K562 (cell line): ENCODE measurements around the gene LUC7L3. TPM values are rescaled to one million over a fixed set of nuclear protein-coding genes. Genes with fewer than 3 reads are reported as not detected.
A peak's percentile ranks its signal among the peaks of the same experiment; 100 is the strongest.

Source experiments
- ATAC-seq: fragments of 200-7000 bp; cut with Tn5 transposase; 3 replicates; pipeline ENCODE4 v1.9.1; 2020; ENCODE audit warnings: moderate library complexity
- BruUV-seq: library from RNA; stranded (reverse); fragments of 400-500 nt; replicated peaks from 2 replicates; lab custom pipeline; 2021; lab: Mats Ljungman, UMichigan
- CTCF ChIA-PET: fragments of 300-600 bp; formaldehyde crosslinking; extraction: SDS; loops from one replicate; lab custom pipeline; 2021; ENCODE audit warnings: low intra/inter-chr PET ratio; lab: Yijun Ruan, JAX
- POLR2A ChIA-PET: fragments of 300-600, 350-650 bp; sonication (Branson Sonifier 250); formaldehyde crosslinking; extraction: SDS; loops from one replicate; lab custom pipeline; 2021; ENCODE audit warnings: antibody characterized with exemption, inconsistent platforms; lab: Yijun Ruan, JAX
- DNase-seq, 4 experiments: peaks; one replicate each; pipeline versions ENCODE4 v3.0.0 to v3.0.0-alpha.2; 2011 to 2018; ENCODE audit warnings: low spot score in 3 of 4, mixed read lengths in 3 of 4; ENCODE audit errors: extremely low read depth in 1 of 4
- FAIRE-seq: peaks from 2 replicates; lab custom pipeline; 2011; peaks lifted over from hg19 to GRCh38; lab: Jason Lieb, UNC
- H2AFZ ChIP-seq: 2 replicates; pipeline ENCODE4 v1.6.0; 2011; ENCODE audit warnings: low read depth, low read length, control low read depth, inconsistent platforms
- H3K27ac ChIP-seq: fragments of 200-600 bp; 3 replicates; pipeline ENCODE4 v1.8.0; 2011; ENCODE audit warnings: low read depth, mild to moderate bottlenecking, control low read depth, inconsistent platforms, low read length, moderate library complexity, mixed read lengths; ENCODE audit errors: extremely low read depth
- H3K27me3 ChIP-seq, 2 experiments: fragments of 300-600 bp in 1 of 2; 2 replicates in 1 of 2; 3 replicates in 1 of 2; pipeline versions ENCODE4 v1.6.0 to v1.8.0; 2011; ENCODE audit warnings: inconsistent platforms in 2 of 2, low read length in 2 of 2, mild to moderate bottlenecking in 1 of 2, mixed read lengths in 1 of 2, moderate library complexity in 1 of 2; ENCODE audit not compliant: control insufficient read depth in 2 of 2, insufficient read depth in 2 of 2
- H3K36me3 ChIP-seq: fragments of 300-600 bp; 3 replicates; pipeline ENCODE4 v1.8.0; 2011; ENCODE audit warnings: mild to moderate bottlenecking, low read length, inconsistent platforms; ENCODE audit not compliant: control insufficient read depth, insufficient read depth
- H3K4me1 ChIP-seq, 2 experiments: fragments of 200-600 bp in 1 of 2; replicated peaks in 1 of 2; 2 replicates in 1 of 2; 3 replicates in 1 of 2; pipeline versions ENCODE4 v1.5.1 to v1.8.0; 2011; ENCODE audit warnings: inconsistent platforms in 2 of 2, low read length in 2 of 2, mild to moderate bottlenecking in 1 of 2, mixed read lengths in 1 of 2, moderate library complexity in 1 of 2; ENCODE audit not compliant: control insufficient read depth in 2 of 2, insufficient read depth in 2 of 2
- H3K4me2 ChIP-seq: 2 replicates; pipeline ENCODE4 v1.6.1; 2011; ENCODE audit warnings: low read length, control low read depth, inconsistent platforms, mixed read lengths; ENCODE audit not compliant: insufficient read depth
- H3K4me3 ChIP-seq: fragments of 200-600 bp; sonication (generic), shearing (Covaris generic); 2 replicates; pipeline ENCODE4 v1.5.1; 2016; ENCODE audit warnings: control low read depth, inconsistent platforms
- H3K79me2 ChIP-seq: fragments of 200-600 bp; 3 replicates; pipeline ENCODE4 v1.8.0; 2011; ENCODE audit warnings: low read length, inconsistent platforms; ENCODE audit not compliant: control insufficient read depth, insufficient read depth
- H3K9ac ChIP-seq, 2 experiments: 2 replicates each; pipeline versions ENCODE4 v1.6.0 to v1.6.1; 2011; ENCODE audit warnings: low read depth in 2 of 2, low read length in 2 of 2, control low read depth in 1 of 2, inconsistent platforms in 1 of 2, mild to moderate bottlenecking in 1 of 2, mixed read lengths in 1 of 2; ENCODE audit not compliant: insufficient read depth in 1 of 2
- H3K9me1 ChIP-seq: one replicate; pipeline ENCODE4 v1.6.0; 2011; ENCODE audit warnings: inconsistent platforms, mild to moderate bottlenecking, low read length, moderate library complexity; ENCODE audit not compliant: control insufficient read depth, insufficient read depth
- H3K9me3 ChIP-seq: replicated peaks from 2 replicates; pipeline ENCODE4 v1.5.1; 2011; ENCODE audit warnings: low read depth, low read length, inconsistent platforms; ENCODE audit not compliant: control insufficient read depth, insufficient read depth
- H4K20me1 ChIP-seq: replicated peaks from 2 replicates; pipeline ENCODE4 v1.6.1; 2011; ENCODE audit warnings: low read length, inconsistent platforms, mixed read lengths; ENCODE audit not compliant: control insufficient read depth, insufficient read depth
- BCLAF1 ChIP-seq, 2 experiments: fragments of 450-650 bp in 1 of 2; IDR thresholded peaks; 2 replicates each; pipeline ENCODE4 v1.6.1; 2011 to 2017; ENCODE audit warnings: low read depth in 2 of 2, antibody characterized with exemption in 1 of 2, borderline replicate concordance in 1 of 2, low read length in 1 of 2, mild to moderate bottlenecking in 1 of 2, mixed read lengths in 1 of 2; ENCODE audit not compliant: control insufficient read depth in 1 of 2
- BDP1 ChIP-seq: IDR thresholded peaks from 3 replicates; pipeline ENCODE4 v1.6.1; 2011; ENCODE audit not compliant: insufficient read length, insufficient read depth
- DMBX1 ChIP-seq: fragments of 250-450 bp; sonication (Bioruptor Pico); IDR thresholded peaks from 2 replicates; pipeline ENCODE4 v1.8.0; 2022; ENCODE audit warnings: inconsistent platforms, mild to moderate bottlenecking, moderate library complexity, borderline replicate concordance
- HDAC6 ChIP-seq: IDR thresholded peaks from 2 replicates; pipeline ENCODE4 v1.6.1; 2012; ENCODE audit warnings: low read depth, mild to moderate bottlenecking, control low read depth, inconsistent platforms, low read length, moderate library complexity
- KLF1 ChIP-seq: fragments of 450-650 bp; IDR thresholded peaks from 2 replicates; pipeline ENCODE4 v1.6.1; 2016; ENCODE audit warnings: missing genetic modification characterization, missing compliant biosample characterization
- MED1 ChIP-seq: sonication (generic); formaldehyde crosslinking; IDR thresholded peaks from 2 replicates; pipeline ENCODE4 v1.8.1; 2023; ENCODE audit warnings: missing genetic modification reagents, borderline replicate concordance
- PHB ChIP-seq: fragments of 250-450 bp; sonication (Bioruptor Pico); IDR thresholded peaks from 2 replicates; pipeline ENCODE4 v1.5.0; 2021
- RFX1 ChIP-seq: fragments of 450-650 bp; IDR thresholded peaks from 2 replicates; pipeline ENCODE4 v1.6.1; 2016; ENCODE audit warnings: mild to moderate bottlenecking, moderate library complexity
- TCF7L2 ChIP-seq: fragments of 150-350 bp; IDR thresholded peaks from 2 replicates; pipeline ENCODE4 v1.6.1; 2016; ENCODE audit warnings: low read depth, mild to moderate bottlenecking, low read length, moderate library complexity
- TGIF2 ChIP-seq: sonication (generic); formaldehyde crosslinking; IDR thresholded peaks from 2 replicates; pipeline ENCODE4 v1.8.1; 2022; ENCODE audit warnings: mild to moderate bottlenecking, missing genetic modification reagents, moderate library complexity
- ZNF224 ChIP-seq: sonication (generic); formaldehyde crosslinking; IDR thresholded peaks from 2 replicates; pipeline ENCODE4 v1.8.0; 2022; ENCODE audit warnings: mild to moderate bottlenecking, missing genetic modification reagents
- ZNF311 ChIP-seq: fragments of 250-450 bp; sonication (Bioruptor Pico); IDR thresholded peaks from 2 replicates; pipeline ENCODE4 v1.4.0; 2020; ENCODE audit warnings: mild to moderate bottlenecking, moderate library complexity
- ZNF316 ChIP-seq: fragments of 450-650 bp; IDR thresholded peaks from 2 replicates; pipeline ENCODE4 v1.6.1; 2016
- ZNF431 ChIP-seq: sonication (generic); formaldehyde crosslinking; IDR thresholded peaks from 2 replicates; pipeline ENCODE4 v1.8.0; 2022; ENCODE audit warnings: mild to moderate bottlenecking, missing genetic modification reagents
- ZNF511 ChIP-seq: sonication (generic); formaldehyde crosslinking; IDR thresholded peaks from 2 replicates; pipeline ENCODE4 v1.8.0; 2022; ENCODE audit warnings: mild to moderate bottlenecking, missing genetic modification reagents
- WGBS: fragments of 100-300 bp; shearing (Covaris generic); methylation state at CpG from one replicate; pipeline ENCODE4 v1.1.6; 2016; ENCODE audit warnings: low coverage, mixed read lengths; ENCODE audit not compliant: insufficient coverage; ENCODE audit errors: missing lambda C conversion rate; 5-methylcytosine and 5-hydroxymethylcytosine counted together
- in situ Hi-C: fragments of 300-500 bp; cut with MboI; formaldehyde crosslinking; loops from 4 replicates; pipeline ENCODE4 v1.15.0; 2018; ENCODE audit warnings: inconsistent platforms, mixed read lengths
- intact Hi-C: fragments of 100-400 bp; cut with micrococcal nuclease; formaldehyde crosslinking; loops from 2 replicates; pipeline ENCODE4 v1.14.2; 2022
- polyA plus RNA-seq, 8 experiments: library from polyadenylated mRNA; depleted of rRNA in 4 of 8; stranded (reverse) in 5 of 8; unstranded in 3 of 8; fragments of >200 nt; fragmentation: Nextera tagmentation in 2 of 8; fragmentation: Illumina TruSeq in 1 of 8; extraction: Ambion mirVana in 2 of 8; extraction: Trizol in 1 of 8; gene quantifications; 2 replicates each; pipeline versions ENCODE4 v1.2.1 to v1.2.3, GENCODE V29; 2011 to 2014; ENCODE audit warnings: inconsistent platforms in 1 of 8, missing spikeins in 1 of 8
- total RNA-seq, 7 experiments: library from RNA; depleted of rRNA in 6 of 7; stranded (reverse); fragments of >200 nt in 6 of 7; fragmentation: Illumina TruSeq in 2 of 7; extraction: Trizol in 2 of 7; gene quantifications; 2 replicates each; pipeline versions ENCODE4 v1.2.1 to v1.2.3, GENCODE V29; 2011 to 2021; ENCODE audit warnings: low replicate concordance in 1 of 7
- TF ChIP-seq, protein P1 (sequence below): fragments of 450-650 bp; IDR thresholded peaks from 2 replicates; pipeline ENCODE4 v1.7.1; 2018; ENCODE audit warnings: mild to moderate bottlenecking, low read depth; ENCODE audit not compliant: partially characterized antibody

Gene LUC7L3
- total and polyA plus RNA-seq, 9 of the 15 experiments (the other 6 are each of a cell fraction or from before 2014, with no cell fraction given), result 80.8 to 284 (median 127) TPM

DNA sequence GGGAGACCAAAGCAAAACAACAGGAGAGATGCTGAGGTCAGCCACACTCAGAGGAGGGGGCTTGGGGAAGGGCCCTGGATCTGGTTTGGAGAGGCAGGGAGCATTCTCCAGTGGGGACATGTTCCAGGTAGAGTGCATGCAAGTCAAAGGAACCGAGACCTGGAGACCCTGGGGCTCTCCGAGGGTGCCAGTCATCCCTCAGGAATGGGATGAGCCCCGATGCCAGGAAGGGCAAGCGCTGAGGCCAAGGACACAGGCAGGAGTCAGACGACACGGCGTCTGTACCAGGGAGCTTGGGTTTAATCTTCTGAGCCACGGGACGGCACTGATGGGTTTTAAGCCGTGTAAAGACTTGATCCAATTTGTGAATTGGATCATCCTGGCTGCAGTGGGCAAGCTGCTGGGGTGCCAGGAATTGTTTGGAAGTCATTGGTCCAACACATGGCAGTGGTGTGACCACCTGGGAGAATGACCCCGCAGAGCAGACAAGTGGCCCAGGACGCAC, 80.8 kb downstream of the LUC7L3 start:
- intact Hi-C loops (no loop called here), in situ Hi-C loops (no loop called here)
- Histone ChIP-seq H4K20me1 (no peaks in the 10 kb centered on the region), H3K27me3 (peaks cover 0 to 9% of the 10 kb centered on the region in 2 experiments; a peak in 2 of 5 replicates), H3K36me3 (no peaks in the 10 kb centered on the region), H2AFZ (no peak overlapping the region), H3K4me3 (no peak overlapping the region), H3K9ac (peak overlapping the region in 1 of 2 experiments; percentile 22; a peak in 1 of 4 replicates), H3K9me1 (no peaks in the 10 kb centered on the region), H3K4me2 (no peak overlapping the region), H3K4me1 (peaks cover 0 to 6% of the 10 kb centered on the region in 2 experiments; a peak in 1 of 5 replicates), H3K27ac (no peak overlapping the region), H3K79me2 (no peaks in the 10 kb centered on the region), H3K9me3 (no peaks in the 10 kb centered on the region)
- ATAC-seq (no peak), FAIRE-seq (no peak), DNase-seq (no peak)
- whole genome bisulfite sequencing, result 12% methylated on average over 12 of the region's 12 CpGs
- POLR2A ChIA-PET, result interaction anchor here (0.6 to 1.0 kb wide), 2 partner anchors 9 to 149 kb away, joined by 3 to 5 read pairs; no protein-coding TSS in a partner anchor
- BruUV-seq, result no TSS peak
- CTCF ChIA-PET, result no interaction called here
- TF ChIP-seq BDP1, result no peak
- TF ChIP-seq KLF1, result no peak
- TF ChIP-seq DMBX1 (CRISPR knock-in tag), result no peak
- TF ChIP-seq MED1 (CRISPR knock-in tag), result no peak
- TF ChIP-seq ZNF431, result no peak
- TF ChIP-seq ZNF311 (CRISPR knock-in tag), result no peak
- TF ChIP-seq ZNF511 (CRISPR knock-in tag), result no peak
- no peak for TF ChIP-seq PHB (CRISPR knock-in tag)
- no peak for TF ChIP-seq HDAC6
- TF ChIP-seq TCF7L2, result no peak
- no peak for TF ChIP-seq BCLAF1 (IDR thresholded peaks at IDR 0.05; ENCODE audit: borderline replicate concordance in 1 of 2, control insufficient read depth in 1 of 2, low read depth in 2 of 2, low read length in 1 of 2)
- TF ChIP-seq ZNF224 (CRISPR knock-in tag), result no peak
- TF ChIP-seq, protein P1, sequence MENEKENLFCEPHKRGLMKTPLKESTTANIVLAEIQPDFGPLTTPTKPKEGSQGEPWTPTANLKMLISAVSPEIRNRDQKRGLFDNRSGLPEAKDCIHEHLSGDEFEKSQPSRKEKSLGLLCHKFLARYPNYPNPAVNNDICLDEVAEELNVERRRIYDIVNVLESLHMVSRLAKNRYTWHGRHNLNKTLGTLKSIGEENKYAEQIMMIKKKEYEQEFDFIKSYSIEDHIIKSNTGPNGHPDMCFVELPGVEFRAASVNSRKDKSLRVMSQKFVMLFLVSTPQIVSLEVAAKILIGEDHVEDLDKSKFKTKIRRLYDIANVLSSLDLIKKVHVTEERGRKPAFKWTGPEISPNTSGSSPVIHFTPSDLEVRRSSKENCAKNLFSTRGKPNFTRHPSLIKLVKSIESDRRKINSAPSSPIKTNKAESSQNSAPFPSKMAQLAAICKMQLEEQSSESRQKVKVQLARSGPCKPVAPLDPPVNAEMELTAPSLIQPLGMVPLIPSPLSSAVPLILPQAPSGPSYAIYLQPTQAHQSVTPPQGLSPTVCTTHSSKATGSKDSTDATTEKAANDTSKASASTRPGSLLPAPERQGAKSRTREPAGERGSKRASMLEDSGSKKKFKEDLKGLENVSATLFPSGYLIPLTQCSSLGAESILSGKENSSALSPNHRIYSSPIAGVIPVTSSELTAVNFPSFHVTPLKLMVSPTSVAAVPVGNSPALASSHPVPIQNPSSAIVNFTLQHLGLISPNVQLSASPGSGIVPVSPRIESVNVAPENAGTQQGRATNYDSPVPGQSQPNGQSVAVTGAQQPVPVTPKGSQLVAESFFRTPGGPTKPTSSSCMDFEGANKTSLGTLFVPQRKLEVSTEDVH, result no peak
- no peak for TF ChIP-seq RFX1
- no peak for TF ChIP-seq TGIF2 (CRISPR knock-in tag)
- TF ChIP-seq ZNF316, result no peak
